Stimulated activated CD8-positive, alpha-beta memory T cell treated with anti-CD3 and anti-CD28 coated beads, Interleukin-12 subunit alpha, Interleukin-12 subunit beta, amount 100 ng/mL, for 1 hour (primary cell): ENCODE measurements around the gene CIC.

Source experiments
- DNase-seq: peaks from one replicate; pipeline ENCODE4 v3.0.0-alpha.2; 2020; ENCODE audit warnings: low read depth

CIC gene

GRCh38 chr19:42244347-42245220 is 24.5 kb upstream of the CIC start:
- DNase-seq = peak; percentile 82

GRCh38 chr19:42245231-42245630 is 23.8 kb upstream of the CIC start:
- no peak for DNase-seq

- DNase-seq = no peak
Measured at GRCh38 chr19:42246143-42246921, 22.7 kb upstream of the CIC start.

GRCh38 chr19:42246922-42247639 is 22.0 kb upstream of the CIC start:
- no peak for DNase-seq

- DNase-seq = no peak
Measured at GRCh38 chr19:42247640-42248199, 21.3 kb upstream of the CIC start.

- DNase-seq = no peak
Measured at GRCh38 chr19:42248270-42249148, 20.5 kb upstream of the CIC start.

- no peak for DNase-seq
Measured at GRCh38 chr19:42249149-42249750, 19.8 kb upstream of the CIC start.

GRCh38 chr19:42249769-42250168 is 19.3 kb upstream of the CIC start:
- DNase-seq = no peak

- DNase-seq = no peak
Measured at GRCh38 chr19:42250183-42250665, 18.8 kb upstream of the CIC start.

- DNase-seq = no peak
Measured at GRCh38 chr19:42250666-42251531, 18.2 kb upstream of the CIC start.

GRCh38 chr19:42251572-42252358 is 17.3 kb upstream of the CIC start:
- no peak for DNase-seq

- DNase-seq = no peak
Measured at GRCh38 chr19:42252365-42253244, 16.4 kb upstream of the CIC start.

GRCh38 chr19:42253245-42254088 is 15.6 kb upstream of the CIC start:
- no peak for DNase-seq

GRCh38 chr19:42254089-42254849 is 14.8 kb upstream of the CIC start:
- peak; percentile 68 for DNase-seq

- DNase-seq = peak; percentile 85
Measured at GRCh38 chr19:42254850-42255765, 13.9 kb upstream of the CIC start, which contains the start of gene ERF. TSS of gene ERF (minus strand) at chr19:42255128. CDS start at chr19:42254999, 129 bp downstream.
